Left lung (tissue), 10 donors: Measurements from ENCODE around the gene SLC6A9. TPM values are rescaled to one million over a fixed set of nuclear protein-coding genes. Genes with fewer than 3 reads are reported as not detected.

Experiments used
- ATAC-seq: fragments of 200-7000 bp; cut with Tn5 transposase; one replicate; pipeline ENCODE4 v1.9.1; 2020; ENCODE audit warnings: moderate library complexity
- DNase-seq, 4 donors: peaks; one replicate each; pipeline ENCODE4 v3.0.0-alpha.2; 2013 to 2020
- H3K27ac ChIP-seq, 2 donors: fragments of 200-600 bp; sonication (generic) in 1 of 2; one replicate each; pipeline versions ENCODE4 v1.5.0 to v1.8.0; 2020 to 2021
- H3K27me3 ChIP-seq, 2 donors: fragments of 200-600 bp; sonication (generic) in 1 of 2; one replicate each; pipeline versions ENCODE4 v1.5.0 to v1.8.0; 2020 to 2021
- H3K36me3 ChIP-seq, 2 donors: fragments of 200-600 bp; sonication (generic) in 1 of 2; one replicate each; pipeline versions ENCODE4 v1.5.0 to v1.8.0; 2020 to 2021
- H3K4me1 ChIP-seq, 2 donors: fragments of 200-600 bp; one replicate each; pipeline ENCODE4 v1.8.0; 2021
- H3K4me3 ChIP-seq, 2 donors: fragments of 200-600 bp; sonication (generic) in 1 of 2; one replicate each; pipeline versions ENCODE4 v1.5.0 to v1.8.0; 2020 to 2021; ENCODE audit warnings: mild to moderate bottlenecking in 1 of 2
- H3K9me3 ChIP-seq, 2 donors: fragments of 200-600 bp; sonication (generic) in 1 of 2; one replicate each; pipeline versions ENCODE4 v1.5.0 to v1.8.0; 2020 to 2021
- CTCF ChIP-seq, 2 donors: fragments of 200-600 bp; sonication (generic) in 1 of 2; IDR thresholded peaks; one replicate each; pipeline versions ENCODE4 v1.5.0 to v1.8.0; 2021; ENCODE audit warnings: antibody characterized with exemption in 2 of 2
- intact Hi-C, 2 donors: fragments of 100-400 bp; cut with DNase I; formaldehyde crosslinking; loops; one replicate each; pipeline versions ENCODE4 v1.11.2 to v1.14.2; 2022
- polyA plus RNA-seq, 6 donors: library from polyadenylated mRNA; unstranded; fragments of 120-200 nt; gene quantifications; one replicate each; pipeline ENCODE4 v1.2.1, GENCODE V29; 2013; ENCODE audit not compliant: insufficient read length in 6 of 6
- total RNA-seq, 2 donors: library from RNA; stranded (reverse); fragmentation: NEBNext Ultra II Directional; extraction: Animal tissue kit (Norgen Biotek cat#: 25700); gene quantifications; one replicate each; pipeline ENCODE4 v1.2.1, GENCODE V29; 2021
- donor health status: DM: no; HTN: yes; CAD: no.
- donor health status: DM: no; HTN: no; CAD: no.

The SLC6A9 gene
- total and polyA plus RNA-seq, 8 donors, result 10.9 to 28.5 (median 14.6) TPM

- no peak for ATAC-seq
- no peak for DNase-seq
- TF ChIP-seq CTCF (IDR thresholded peaks at IDR 0.05), result no peak
- no peaks in the 10 kb centered on the region for H3K9me3 ChIP-seq
- H3K36me3 ChIP-seq, result no peaks in the 10 kb centered on the region
- H3K27me3 ChIP-seq, result peaks cover 0 to 8% of the 10 kb centered on the region in 2 donors
- intact Hi-C loops, result no loop called here
- peaks cover 0 to 10% of the 10 kb centered on the region in 2 donors for H3K4me1 ChIP-seq
- no peak overlapping the region for H3K27ac ChIP-seq
- no peak overlapping the region for H3K4me3 ChIP-seq
These were observed 7.8 kb upstream of the SLC6A9 start for GRCh38 chr1:44038876-44039657.

- ATAC-seq, result no peak
- DNase-seq, result no peak
- H3K4me1 ChIP-seq, result peaks cover 0 to 13% of the 10 kb centered on the region in 2 donors
- H3K36me3 ChIP-seq, result no peaks in the 10 kb centered on the region
- peaks cover 0 to 7% of the 10 kb centered on the region in 2 donors for H3K27me3 ChIP-seq
- intact Hi-C loops, result no loop called here
- TF ChIP-seq CTCF (IDR thresholded peaks at IDR 0.05), result no peak
- H3K4me3 ChIP-seq, result no peak overlapping the region
- H3K27ac ChIP-seq, result no peak overlapping the region
- no peaks in the 10 kb centered on the region for H3K9me3 ChIP-seq
These were observed 5.9 kb upstream of the SLC6A9 start for GRCh38 chr1:44037154-44037553.

- peak; percentile 66 to 87 for TF ChIP-seq CTCF (IDR thresholded peaks at IDR 0.05)
- no peak overlapping the region for H3K27ac ChIP-seq
- H3K4me1 ChIP-seq, result peaks cover 5 to 19% of the 10 kb centered on the region in 2 donors
- H3K9me3 ChIP-seq, result no peaks in the 10 kb centered on the region
- no peak overlapping the region for H3K4me3 ChIP-seq
- no peaks in the 10 kb centered on the region for H3K36me3 ChIP-seq
- intact Hi-C loops, result no loop called here
- peaks cover 0 to 10% of the 10 kb centered on the region in 2 donors for H3K27me3 ChIP-seq
- peak in 3 of 4 donors; percentile 49 to 76 (median 69) for DNase-seq
- peak; percentile 88 for ATAC-seq
These were observed 5.3 kb upstream of the SLC6A9 start for GRCh38 chr1:44036409-44037139.

- Histone ChIP-seq H3K27ac (no peak overlapping the region), H3K36me3 (no peaks in the 10 kb centered on the region), H3K4me1 (peaks cover 6 to 25% of the 10 kb centered on the region in 2 donors), H3K27me3 (peaks cover 0 to 17% of the 10 kb centered on the region in 2 donors), H3K9me3 (no peaks in the 10 kb centered on the region), H3K4me3 (no peak overlapping the region)
- no peak for TF ChIP-seq CTCF (IDR thresholded peaks at IDR 0.05)
- ATAC-seq, result no peak
- DNase-seq, result no peak
- intact Hi-C loops, result no loop called here
These were observed 4.6 kb upstream of the SLC6A9 start for GRCh38 chr1:44035726-44036408.
